Esophagus mucosa (tissue), 1 donor: ENCODE measurements around the gene ADRB1. TPM values are rescaled to one million over a fixed set of nuclear protein-coding genes. Genes with fewer than 3 reads are reported as not detected.

Source experiments
- ATAC-seq: fragments of 200-7000 bp; cut with Tn5 transposase; one replicate; pipeline ENCODE4 v1.9.1; 2020
- total RNA-seq: library from RNA; stranded (reverse); gene quantifications from one replicate; pipeline ENCODE4 v1.2.4, GENCODE V29; 2023
- donor health status: DM: yes; HTN: yes; CAD: no.

Gene ADRB1
- 0.04 TPM for total RNA-seq

- peak; percentile 75 for ATAC-seq
These were observed at the start of gene ADRB1 for GRCh38 chr10:114043532-114044246. Gene ADRB1 (plus strand): TSS chr10:114043866. CDS start chr10:114044133, 267 bp downstream.

GRCh38 chr10:113995201-113995600, 48.5 kb upstream of the ADRB1 start:
- no peak for ATAC-seq

- no peak for ATAC-seq
These were observed 46.2 kb upstream of the ADRB1 start for GRCh38 chr10:113997428-113997827.

GRCh38 chr10:113999531-113999930, 44.1 kb upstream of the ADRB1 start:
- no peak for ATAC-seq

- no peak for ATAC-seq
These were observed 43.1 kb upstream of the ADRB1 start for GRCh38 chr10:114000457-114001010.

- ATAC-seq = no peak
These were observed 41.2 kb upstream of the ADRB1 start for GRCh38 chr10:114002422-114002821.

GRCh38 chr10:114003161-114003941, 40.3 kb upstream of the ADRB1 start:
- no peak for ATAC-seq

GRCh38 chr10:114009281-114009996, 34.2 kb upstream of the ADRB1 start:
- no peak for ATAC-seq

GRCh38 chr10:114010316-114010715, 33.4 kb upstream of the ADRB1 start:
- no peak for ATAC-seq

GRCh38 chr10:114012650-114013049, 31.0 kb upstream of the ADRB1 start:
- no peak for ATAC-seq

GRCh38 chr10:114015708-114016107, 28.0 kb upstream of the ADRB1 start:
- no peak for ATAC-seq

GRCh38 chr10:114017271-114017670, 26.4 kb upstream of the ADRB1 start:
- ATAC-seq = no peak

- ATAC-seq = no peak
These were observed 25.8 kb upstream of the ADRB1 start for GRCh38 chr10:114017873-114018272.

GRCh38 chr10:114019226-114019625, 24.4 kb upstream of the ADRB1 start:
- ATAC-seq = no peak

- no peak for ATAC-seq
These were observed 22.5 kb upstream of the ADRB1 start for GRCh38 chr10:114021154-114021553.

GRCh38 chr10:114021717-114022680, 21.7 kb upstream of the ADRB1 start:
- no peak for ATAC-seq

- no peak for ATAC-seq
These were observed 20.7 kb upstream of the ADRB1 start for GRCh38 chr10:114022766-114023597.

GRCh38 chr10:114024876-114025610, 18.6 kb upstream of the ADRB1 start:
- peak; percentile 63 for ATAC-seq

GRCh38 chr10:114025611-114026130, 18.0 kb upstream of the ADRB1 start:
- no peak for ATAC-seq
